Fibroblast of skin of left quadriceps (primary cell): ENCODE results near the gene NEDD4L.
A peak's percentile ranks its signal among the peaks of the same experiment; 100 is the strongest.

Source experiments
- DNase-seq, 2 experiments: peaks; one replicate each; pipeline ENCODE4 v3.0.0-alpha.2; 2013; ENCODE audit warnings: low read depth in 2 of 2

The NEDD4L gene

GRCh38 chr18:58211510-58211909 is 167.5 kb downstream of the NEDD4L start:
- no peak for DNase-seq

DNA sequence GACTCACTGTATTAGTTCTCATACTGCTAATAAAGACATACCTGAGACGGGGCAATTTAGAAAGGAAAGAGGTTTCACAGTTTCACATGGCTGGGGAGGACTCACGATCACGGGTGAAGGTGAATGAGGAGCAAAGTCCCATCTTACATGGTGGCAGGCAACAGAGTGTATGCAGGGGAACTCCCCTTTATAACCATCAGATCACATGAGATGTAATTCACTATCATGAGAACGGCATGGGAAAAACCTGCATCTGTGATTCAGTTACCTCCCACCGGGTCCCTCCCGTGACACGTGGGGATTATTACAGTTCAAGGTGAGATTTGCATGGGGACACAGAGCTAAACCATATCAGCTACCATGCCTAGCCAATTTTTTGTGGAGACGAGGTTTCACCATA is 168.2 kb downstream of the NEDD4L start:
- no peak for DNase-seq

GRCh38 chr18:58213440-58213839 is 169.4 kb downstream of the NEDD4L start:
- DNase-seq: peak; percentile 85 to 88

- DNase-seq: no peak
These were observed 171.0 kb downstream of the NEDD4L start for GRCh38 chr18:58215011-58215410.

DNA sequence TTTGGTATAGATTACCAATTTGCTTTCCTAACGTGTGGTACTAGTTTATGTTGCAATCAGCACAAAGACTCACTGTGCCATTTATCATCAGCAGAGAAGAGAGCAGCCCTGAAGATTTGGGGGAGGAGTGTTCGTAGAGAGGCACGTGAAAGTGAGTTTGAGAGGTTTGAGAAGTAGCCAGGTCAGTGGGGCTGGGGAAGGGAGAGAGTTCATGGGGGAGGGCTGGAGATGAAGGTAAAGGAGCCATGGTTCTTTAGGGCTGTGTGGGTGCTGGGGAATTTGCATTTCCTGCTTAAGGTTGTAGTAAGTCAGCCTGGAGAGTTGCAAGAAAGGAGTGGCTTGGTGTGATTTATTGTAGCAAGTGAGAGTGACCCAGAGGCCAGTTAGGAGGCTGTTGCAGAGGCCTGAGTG is 172.1 kb downstream of the NEDD4L start:
- no peak for DNase-seq

- no peak for DNase-seq
These were observed 173.0 kb downstream of the NEDD4L start for GRCh38 chr18:58217052-58217451.

GRCh38 chr18:58218117-58218516 is 174.1 kb downstream of the NEDD4L start:
- DNase-seq: no peak

- no peak for DNase-seq
These were observed 177.2 kb downstream of the NEDD4L start for GRCh38 chr18:58221060-58221725.

DNA sequence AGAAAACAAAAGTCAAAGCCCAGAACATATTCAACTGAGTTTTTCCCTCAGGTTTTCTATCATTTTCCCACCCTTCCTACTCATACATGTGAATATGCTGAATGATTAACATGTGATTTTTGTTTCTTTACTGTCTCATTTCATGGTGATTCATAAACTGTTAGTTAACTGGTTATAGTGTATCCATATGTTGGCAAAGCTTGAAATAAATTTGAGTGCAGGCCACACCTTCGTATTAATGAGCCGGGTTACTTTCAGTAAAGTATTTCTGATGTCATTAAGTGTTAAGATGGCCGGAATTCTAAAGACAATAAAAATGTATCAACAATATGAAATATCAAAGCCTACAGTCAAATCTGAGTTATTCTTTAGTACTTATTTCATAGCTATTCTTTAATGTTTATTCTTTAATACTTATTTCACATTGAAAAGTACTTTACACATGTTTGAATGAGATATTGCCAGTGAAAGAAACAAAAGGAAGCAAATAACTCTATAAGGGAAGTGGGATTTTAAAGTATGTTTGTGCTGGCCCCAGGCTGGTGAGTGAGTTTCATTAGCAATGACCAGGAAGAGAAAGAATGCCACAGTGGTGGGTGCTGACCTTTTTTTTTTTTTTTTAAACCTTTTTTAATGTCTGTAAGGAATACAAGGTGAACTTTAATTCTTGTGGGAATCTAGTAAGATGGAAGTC is 178.6 kb downstream of the NEDD4L start:
- no peak for DNase-seq

- no peak for DNase-seq
These were observed 179.8 kb downstream of the NEDD4L start for GRCh38 chr18:58223717-58224424.

DNA sequence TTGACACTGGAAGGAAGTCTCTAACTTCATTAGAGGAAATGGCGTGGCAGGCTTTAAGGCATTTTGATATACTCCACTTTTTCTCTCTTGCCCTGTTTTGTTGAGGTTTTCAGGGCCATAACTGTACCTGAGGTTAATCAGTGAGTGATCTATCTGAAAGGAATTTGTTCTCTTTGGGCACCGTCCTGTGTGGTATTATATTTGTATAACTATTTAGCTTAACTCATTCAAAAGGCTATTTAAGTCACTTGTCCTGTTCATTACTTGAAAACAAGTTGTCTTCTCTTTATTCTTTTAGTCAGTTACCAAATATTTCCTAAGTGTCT is 180.4 kb downstream of the NEDD4L start:
- no peak for DNase-seq

GRCh38 chr18:58225101-58225500 is 181.1 kb downstream of the NEDD4L start:
- no peak for DNase-seq

DNA sequence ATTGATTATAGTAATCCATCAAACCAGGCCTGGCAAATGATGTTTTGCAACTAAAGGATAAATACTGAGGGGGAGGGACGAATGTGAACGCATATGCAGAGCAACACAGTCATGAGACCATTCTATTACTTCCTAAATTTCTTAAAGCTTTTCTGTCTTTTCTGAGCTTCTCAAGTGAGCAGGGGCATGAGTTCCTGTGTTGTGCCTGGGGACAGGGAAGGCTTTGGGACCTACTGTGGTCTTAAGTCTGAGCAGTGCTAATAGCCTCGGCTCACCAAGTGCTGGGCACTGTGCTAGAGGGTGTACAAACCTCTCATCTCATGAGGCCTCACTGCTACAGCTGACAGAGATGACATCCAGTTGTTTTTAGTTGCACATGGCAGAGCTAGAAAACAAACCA is 182.4 kb downstream of the NEDD4L start:
- no peak for DNase-seq

GRCh38 chr18:58227361-58227930 is 183.4 kb downstream of the NEDD4L start:
- DNase-seq: no peak

- DNase-seq: no peak
These were observed 184.2 kb downstream of the NEDD4L start for GRCh38 chr18:58228176-58228575.

DNA sequence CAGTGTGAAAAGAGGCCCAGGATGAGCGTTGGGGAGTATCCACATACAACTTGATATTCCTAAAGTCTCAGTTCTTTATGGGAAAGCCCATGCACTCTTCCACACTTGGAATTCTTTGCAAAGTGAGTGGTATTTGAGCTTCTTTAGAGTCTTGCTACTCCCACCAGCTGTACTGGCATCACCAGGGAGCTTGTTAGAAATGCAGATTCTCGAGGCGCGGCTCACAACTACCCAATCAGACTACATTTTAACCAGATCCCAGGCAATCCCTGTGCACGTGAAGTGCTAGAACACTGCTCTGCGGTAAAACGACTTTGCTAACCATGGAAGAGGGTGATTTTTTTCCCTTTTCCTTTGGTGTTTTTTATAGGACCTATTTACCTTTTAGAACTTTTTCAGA is 184.7 kb downstream of the NEDD4L start:
- no peak for DNase-seq

DNA sequence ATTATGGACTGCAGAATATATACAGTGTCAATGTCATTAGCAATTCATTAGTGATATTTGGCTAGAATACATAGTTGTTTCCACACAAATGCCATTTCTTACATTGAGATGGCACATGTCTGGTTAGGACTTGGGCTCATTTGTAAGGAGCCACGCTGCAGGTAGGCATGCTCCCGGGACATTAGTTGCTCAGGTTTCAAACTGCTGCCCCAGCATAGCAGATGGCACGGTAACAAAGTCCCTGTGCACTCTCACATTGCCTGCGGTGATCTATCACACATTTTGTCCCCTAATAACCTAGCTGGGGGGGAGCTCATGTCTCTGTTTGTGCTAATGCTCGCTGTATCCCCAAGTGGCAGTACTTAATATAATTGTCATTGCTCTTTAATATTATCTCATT is 185.1 kb downstream of the NEDD4L start:
- no peak for DNase-seq

GRCh38 chr18:58230438-58231179 is 186.6 kb downstream of the NEDD4L start:
- DNase-seq: no peak

DNA sequence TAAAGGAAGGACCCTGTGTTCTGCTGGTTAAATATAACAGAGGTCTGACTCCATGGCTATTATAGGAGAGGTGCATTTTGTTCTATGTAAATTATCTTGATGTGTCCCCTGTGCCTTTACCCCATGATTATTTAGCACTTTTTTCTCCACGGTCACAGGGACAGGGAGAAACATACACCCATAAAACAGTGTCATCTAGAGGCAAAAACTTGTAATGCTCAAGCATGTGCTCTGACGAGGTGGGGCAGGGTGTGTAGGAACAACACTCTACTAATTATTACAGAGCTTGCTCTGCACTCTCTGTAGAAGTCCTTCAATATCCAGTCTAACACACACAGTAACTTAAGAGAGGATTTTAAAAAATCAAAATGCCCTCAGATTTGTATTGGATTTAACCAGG is 187.9 kb downstream of the NEDD4L start:
- DNase-seq: no peak

DNA sequence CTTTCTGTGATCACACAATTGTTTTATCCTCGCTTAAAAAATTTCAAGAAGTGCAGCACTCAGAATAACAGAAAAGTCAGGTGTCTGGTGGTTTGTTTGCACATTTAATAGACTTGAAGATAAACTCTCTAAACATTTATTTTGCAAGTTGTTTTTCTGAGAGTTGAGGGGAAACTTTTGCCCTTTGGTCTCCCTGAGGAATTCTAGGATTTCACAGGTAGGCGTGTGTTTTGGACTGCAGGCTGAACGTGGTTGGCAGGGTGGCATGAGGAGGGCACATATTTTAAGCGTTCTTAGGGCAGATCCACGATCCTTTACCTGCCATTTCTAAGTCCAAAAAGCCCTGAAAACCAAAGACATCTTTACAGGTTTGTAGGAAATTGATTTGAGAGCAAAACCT is 188.6 kb downstream of the NEDD4L start:
- no peak for DNase-seq

DNA sequence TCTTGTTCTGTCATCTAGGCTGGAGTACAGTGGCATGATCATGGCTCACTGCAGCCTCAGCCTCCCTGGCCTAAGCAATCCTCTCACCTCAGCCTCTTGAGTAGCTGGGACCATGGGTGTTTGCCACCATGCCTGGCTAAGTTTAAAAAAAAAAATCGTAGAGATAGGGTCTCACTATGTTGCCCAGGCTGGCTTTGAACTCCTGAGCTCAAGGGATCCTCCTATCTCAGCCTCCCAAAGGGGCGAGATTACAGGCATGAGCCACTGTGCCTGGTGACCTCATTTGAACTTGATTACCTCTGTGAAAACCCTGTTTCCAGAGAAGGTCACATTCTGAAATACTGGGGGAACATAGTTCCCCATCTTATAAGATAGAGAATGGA is 190.3 kb downstream of the NEDD4L start:
- no peak for DNase-seq

- no peak for DNase-seq
These were observed 191.0 kb downstream of the NEDD4L start for GRCh38 chr18:58235001-58235436.
